ENCODE data around the gene PRSS12. TPM values are rescaled to one million over a fixed set of nuclear protein-coding genes. Genes with fewer than 3 reads are reported as not detected.
A peak's percentile ranks its signal among the peaks of the same experiment; 100 is the strongest.
"Not testable (repeated sequence)": the region's sequence is repeated elsewhere in the genome, so short reads cannot be mapped to it uniquely, and the experiment has no call there.

The PRSS12 gene
- total RNA-seq, 1 experiment from 2014 or later: 14.1 TPM

DNA sequence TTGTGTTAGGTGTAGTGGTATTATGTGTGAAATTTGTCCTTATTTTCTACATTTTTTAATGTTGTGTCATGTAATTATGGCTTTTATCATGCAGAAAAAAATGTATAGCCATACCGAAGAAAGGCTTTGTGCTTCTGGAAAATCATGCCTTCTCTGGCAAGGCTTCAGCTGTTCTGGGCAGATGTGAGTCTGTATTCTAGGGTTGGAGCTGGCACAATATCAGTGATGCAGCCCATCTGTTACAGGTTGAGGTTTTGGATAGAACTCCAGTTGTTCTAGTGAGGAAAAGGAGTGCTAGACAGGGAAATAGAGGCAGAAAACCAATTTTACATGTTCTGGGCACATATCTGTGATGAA, 44.8 kb upstream of the PRSS12 start (continued):
- TF ChIP-seq, protein P1, sequence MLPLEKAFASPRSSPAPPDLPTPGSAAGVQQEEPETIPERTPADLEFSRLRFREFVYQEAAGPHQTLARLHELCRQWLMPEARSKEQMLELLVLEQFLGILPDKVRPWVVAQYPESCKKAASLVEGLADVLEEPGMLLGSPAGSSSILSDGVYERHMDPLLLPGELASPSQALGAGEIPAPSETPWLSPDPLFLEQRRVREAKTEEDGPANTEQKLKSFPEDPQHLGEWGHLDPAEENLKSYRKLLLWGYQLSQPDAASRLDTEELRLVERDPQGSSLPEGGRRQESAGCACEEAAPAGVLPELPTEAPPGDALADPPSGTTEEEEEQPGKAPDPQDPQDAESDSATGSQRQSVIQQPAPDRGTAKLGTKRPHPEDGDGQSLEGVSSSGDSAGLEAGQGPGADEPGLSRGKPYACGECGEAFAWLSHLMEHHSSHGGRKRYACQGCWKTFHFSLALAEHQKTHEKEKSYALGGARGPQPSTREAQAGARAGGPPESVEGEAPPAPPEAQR (CRISPR knock-in tag; IDR thresholded peaks at IDR 0.05): no peak
- no peak for TF ChIP-seq CREM (CRISPR knock-in tag; IDR thresholded peaks at IDR 0.05)

DNA sequence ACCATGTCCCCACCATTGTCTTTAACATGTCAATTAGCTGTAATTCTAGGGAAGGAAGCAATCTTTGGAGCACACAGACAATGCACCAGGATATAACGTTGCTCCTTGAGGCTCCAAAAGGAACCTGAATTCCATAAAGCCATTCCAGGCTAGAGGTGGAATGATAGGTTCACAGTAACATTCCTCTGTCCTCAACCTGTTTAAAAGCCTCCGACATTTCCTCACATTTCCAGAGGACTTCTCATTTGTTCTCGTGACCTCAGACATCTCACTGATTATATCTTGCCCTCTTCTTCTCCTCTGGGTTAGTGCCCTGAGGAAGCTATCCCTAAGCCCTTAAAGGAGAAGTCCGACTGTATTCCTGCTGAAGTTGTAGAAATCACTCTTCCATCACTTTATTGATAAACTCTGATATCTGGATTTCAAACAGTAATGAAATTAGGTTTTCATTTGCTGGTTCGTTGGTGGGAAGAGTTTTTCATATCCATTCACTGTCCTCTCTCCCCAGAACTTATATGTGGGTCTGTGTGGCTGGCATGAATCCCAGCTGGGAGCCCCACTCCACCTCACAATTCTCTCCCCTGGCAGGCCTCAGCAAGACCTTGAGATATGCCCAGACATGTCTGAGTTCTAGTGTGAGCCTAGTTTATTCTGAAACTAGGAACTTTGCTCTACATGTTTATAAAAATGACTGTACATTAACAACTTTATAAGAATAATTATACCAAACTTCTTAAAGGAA, 44.2 kb upstream of the PRSS12 start:
- H3K9me3 Mint-ChIP-seq: peaks cover 7% of the 10 kb centered on the region
- TF ChIP-seq, protein P2, sequence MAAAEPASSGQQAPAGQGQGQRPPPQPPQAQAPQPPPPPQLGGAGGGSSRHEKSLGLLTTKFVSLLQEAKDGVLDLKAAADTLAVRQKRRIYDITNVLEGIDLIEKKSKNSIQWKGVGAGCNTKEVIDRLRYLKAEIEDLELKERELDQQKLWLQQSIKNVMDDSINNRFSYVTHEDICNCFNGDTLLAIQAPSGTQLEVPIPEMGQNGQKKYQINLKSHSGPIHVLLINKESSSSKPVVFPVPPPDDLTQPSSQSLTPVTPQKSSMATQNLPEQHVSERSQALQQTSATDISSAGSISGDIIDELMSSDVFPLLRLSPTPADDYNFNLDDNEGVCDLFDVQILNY (CRISPR knock-in tag; IDR thresholded peaks at IDR 0.05): no peak
- TF ChIP-seq IRF2 (CRISPR knock-in tag; IDR thresholded peaks at IDR 0.05; ENCODE audit: borderline replicate concordance, low read depth) (no peak), ZNF317 (CRISPR knock-in tag; IDR thresholded peaks at IDR 0.05; ENCODE audit: borderline replicate concordance, low read depth) (no peak), KAT7 (CRISPR knock-in tag; IDR thresholded peaks at IDR 0.05; ENCODE audit: borderline replicate concordance) (no peak), CREM (CRISPR knock-in tag; IDR thresholded peaks at IDR 0.05) (no peak), ETV6 (CRISPR knock-in tag; IDR thresholded peaks at IDR 0.05) (no peak), NR3C1 (CRISPR knock-in tag; conservative IDR thresholded peaks at IDR 0.05; ENCODE audit: low read depth) (no peak), NR1H2 (CRISPR knock-in tag; IDR thresholded peaks at IDR 0.05) (no peak), GRHL2 (CRISPR knock-in tag; IDR thresholded peaks at IDR 0.05; ENCODE audit: insufficient replicate concordance, severe bottlenecking) (no peak), TEAD4 (CRISPR knock-in tag; IDR thresholded peaks at IDR 0.05) (no peak), RORB (CRISPR knock-in tag; IDR thresholded peaks at IDR 0.05) (no peak), SMAD3 (CRISPR knock-in tag; IDR thresholded peaks at IDR 0.05; ENCODE audit: borderline replicate concordance) (no peak)
- TF ChIP-seq, protein P3, sequence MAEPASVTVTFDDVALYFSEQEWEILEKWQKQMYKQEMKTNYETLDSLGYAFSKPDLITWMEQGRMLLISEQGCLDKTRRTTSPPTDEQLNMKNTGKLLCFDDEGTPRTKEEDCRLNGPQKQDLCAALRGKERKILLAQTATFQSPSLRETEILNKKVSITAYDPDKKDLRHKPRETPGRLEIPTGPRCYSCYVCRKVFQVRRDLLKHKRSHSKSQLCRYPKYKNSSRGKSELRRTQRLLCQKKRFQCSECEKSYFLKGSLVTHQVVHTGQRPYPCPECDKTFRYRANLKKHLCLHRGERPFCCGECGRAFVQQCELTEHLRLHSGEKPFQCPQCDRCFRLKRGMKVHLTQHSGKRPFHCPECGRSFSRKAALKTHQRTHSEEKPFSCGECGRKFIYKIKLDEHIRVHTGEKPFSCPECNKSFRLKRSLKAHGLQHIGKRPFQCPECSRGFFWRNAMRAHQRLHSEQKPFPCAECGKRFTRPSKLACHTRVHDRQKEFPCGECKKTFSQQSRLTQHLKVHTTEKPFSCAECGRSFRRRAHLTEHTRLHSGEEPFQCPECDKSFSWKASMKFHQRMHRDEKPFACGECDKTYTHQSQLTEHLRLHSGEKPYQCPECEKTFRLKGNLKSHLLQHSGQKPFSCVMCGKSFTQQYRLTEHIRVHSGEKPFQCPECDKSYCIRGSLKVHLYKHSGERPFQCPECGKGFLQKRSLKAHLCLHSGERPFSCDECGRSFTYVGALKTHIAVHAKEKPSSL (CRISPR knock-in tag; conservative IDR thresholded peaks at IDR 0.05): no peak

DNA sequence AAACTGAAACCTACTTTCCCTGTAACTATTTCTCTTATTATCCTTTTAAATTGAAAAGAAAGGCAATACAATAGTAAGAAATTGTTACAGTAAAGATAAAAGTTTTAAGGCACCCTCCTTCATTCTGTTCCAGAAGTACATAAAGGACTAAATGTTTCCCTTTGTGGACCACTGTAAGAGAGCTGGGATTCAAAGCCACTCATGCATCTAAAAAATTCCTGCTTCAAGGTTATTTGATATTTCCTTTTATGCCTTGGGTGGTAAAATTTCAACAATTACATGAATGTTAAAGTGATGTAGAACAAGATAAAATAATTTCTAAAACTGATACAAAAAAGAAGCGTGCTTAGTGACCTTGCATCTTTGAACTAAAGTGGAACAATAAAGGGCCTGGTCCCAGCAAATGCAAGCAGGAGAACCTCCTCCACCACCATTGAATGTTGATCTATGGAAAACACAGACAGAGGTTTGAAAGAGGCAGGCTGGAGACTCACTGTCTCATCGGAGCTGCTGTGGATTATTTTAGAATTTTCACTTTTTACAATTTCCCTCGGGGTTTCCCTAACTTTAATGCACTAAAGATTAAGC, 42.3 kb upstream of the PRSS12 start:
- CTCF ChIA-PET: interaction anchor here (1.9 kb wide), 1 partner anchor 29 kb away, joined by 7 read pairs; no protein-coding TSS in a partner anchor
- Mint-ChIP-seq H3K27ac (no peak overlapping the region), H3K27me3 (ENCODE audit: low read depth) (peaks cover 25% of the 10 kb centered on the region), H3K9me3 (peaks cover 9% of the 10 kb centered on the region), H3K36me3 (peaks cover 3% of the 10 kb centered on the region), H3K4me1 (peaks cover 44% of the 10 kb centered on the region), H3K4me3 (no peak overlapping the region)
- ATAC-seq (no peak), DNase-seq (ENCODE audit: low spot score) (no peak)
- no peak for TF ChIP-seq KAT7 (CRISPR knock-in tag; IDR thresholded peaks at IDR 0.05; ENCODE audit: borderline replicate concordance)
- no peak for TF ChIP-seq ETV6 (CRISPR knock-in tag; IDR thresholded peaks at IDR 0.05)
- TF ChIP-seq ZNF317 (CRISPR knock-in tag; IDR thresholded peaks at IDR 0.05; ENCODE audit: borderline replicate concordance, low read depth): no peak
- POLR2A ChIA-PET: no interaction called here

More for the DNA sequence above, 44.2 kb upstream of the PRSS12 start:
- H3K4me1 Mint-ChIP-seq: peaks cover 54% of the 10 kb centered on the region
- H3K36me3 Mint-ChIP-seq: peaks cover 3% of the 10 kb centered on the region
- no peak for ATAC-seq
- POLR2A ChIA-PET: no interaction called here
- CTCF ChIA-PET: interaction anchor here (0.6 to 1.9 kb wide), 4 partner anchors 16 to 44 kb away, joined by 4 to 7 read pairs (median 5); partner anchors contain the start of gene PRSS12
- DNase-seq (ENCODE audit: low spot score): no peak
- no peak overlapping the region for H3K4me3 Mint-ChIP-seq
- H3K27ac Mint-ChIP-seq: no peak overlapping the region
- peaks cover 25% of the 10 kb centered on the region for H3K27me3 Mint-ChIP-seq (ENCODE audit: low read depth)

- TF ChIP-seq NFYB (CRISPR knock-in tag; conservative IDR thresholded peaks at IDR 0.05; ENCODE audit: low read depth): peak; percentile 41; the same call in 1 of the 2 replicates
These were observed 39.7 kb upstream of the PRSS12 start for GRCh38 chr4:118392509-118392908.

More at GRCh38 chr4:118392509-118392908, 39.7 kb upstream of the PRSS12 start:
- ATAC-seq; DNase-seq (ENCODE audit: low spot score); CTCF ChIA-PET; H3K4me3 Mint-ChIP-seq; H3K27ac Mint-ChIP-seq; H3K9me3 Mint-ChIP-seq; H3K36me3 Mint-ChIP-seq; POLR2A ChIA-PET: not testable (repeated sequence)
- Mint-ChIP-seq H3K4me1 (peaks cover 25% of the 10 kb centered on the region), H3K27me3 (ENCODE audit: low read depth) (peaks cover 21% of the 10 kb centered on the region)

Data from WTC11 (cell line).